Loucy (cell line): ENCODE results near the gene NHLH1.

Source experiments
- CTCF ChIP-seq: fragments of 200-600 bp; sonication (generic); conservative IDR thresholded peaks from 2 replicates; pipeline ENCODE4 v1.5.1; 2014; ENCODE audit warnings: mild to moderate bottlenecking, antibody characterized with exemption, low read length
- EZH2phosphoT487 ChIP-seq: fragments of 200-600 bp; IDR thresholded peaks from 2 replicates; pipeline ENCODE4 v1.6.1; 2018; ENCODE audit warnings: antibody characterized with exemption, mild to moderate bottlenecking, moderate library complexity, borderline replicate concordance

- TF ChIP-seq CTCF, result no peak
- no peak for TF ChIP-seq EZH2phosphoT487
These were observed 7.6 kb downstream of the NHLH1 start for GRCh38 chr1:160374306-160375110.
